ENCODE measurements around the gene EIF4A3.
"Not testable (repeated sequence)": the region's sequence is repeated elsewhere in the genome, so short reads cannot be mapped to it uniquely, and the experiment has no call there.

DNA sequence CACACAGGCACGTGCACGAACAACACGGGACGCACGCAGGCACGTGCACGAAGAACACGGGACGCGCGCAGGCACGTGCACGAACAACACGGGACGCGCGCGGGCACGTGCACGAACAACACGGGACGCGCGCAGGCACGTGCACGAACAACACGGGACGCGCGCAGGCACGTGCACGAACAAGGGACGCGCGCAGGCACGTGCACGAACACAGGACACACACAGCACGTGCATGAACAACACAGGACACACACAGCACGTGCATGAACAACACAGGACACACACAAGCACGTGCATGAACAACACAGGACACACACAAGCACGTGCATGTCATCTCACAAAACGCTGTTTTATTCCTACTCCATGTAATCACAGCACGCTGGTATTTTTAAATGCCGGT, 56.8 kb downstream of the EIF4A3 start:
- TF ChIP-seq, protein P1, sequence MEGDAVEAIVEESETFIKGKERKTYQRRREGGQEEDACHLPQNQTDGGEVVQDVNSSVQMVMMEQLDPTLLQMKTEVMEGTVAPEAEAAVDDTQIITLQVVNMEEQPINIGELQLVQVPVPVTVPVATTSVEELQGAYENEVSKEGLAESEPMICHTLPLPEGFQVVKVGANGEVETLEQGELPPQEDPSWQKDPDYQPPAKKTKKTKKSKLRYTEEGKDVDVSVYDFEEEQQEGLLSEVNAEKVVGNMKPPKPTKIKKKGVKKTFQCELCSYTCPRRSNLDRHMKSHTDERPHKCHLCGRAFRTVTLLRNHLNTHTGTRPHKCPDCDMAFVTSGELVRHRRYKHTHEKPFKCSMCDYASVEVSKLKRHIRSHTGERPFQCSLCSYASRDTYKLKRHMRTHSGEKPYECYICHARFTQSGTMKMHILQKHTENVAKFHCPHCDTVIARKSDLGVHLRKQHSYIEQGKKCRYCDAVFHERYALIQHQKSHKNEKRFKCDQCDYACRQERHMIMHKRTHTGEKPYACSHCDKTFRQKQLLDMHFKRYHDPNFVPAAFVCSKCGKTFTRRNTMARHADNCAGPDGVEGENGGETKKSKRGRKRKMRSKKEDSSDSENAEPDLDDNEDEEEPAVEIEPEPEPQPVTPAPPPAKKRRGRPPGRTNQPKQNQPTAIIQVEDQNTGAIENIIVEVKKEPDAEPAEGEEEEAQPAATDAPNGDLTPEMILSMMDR (IDR thresholded peaks at IDR 0.05; ENCODE audit: insufficient read depth, low read depth, low read length) = not testable (repeated sequence)
- not testable (repeated sequence) for TF ChIP-seq EZH2 (IDR thresholded peaks at IDR 0.05; ENCODE audit: insufficient read depth, low read length)
